Central memory CD8-positive, alpha-beta T cell (primary cell): ENCODE results near the gene C21orf91.

Experiments
- ATAC-seq: fragments of 150-1000 bp; cut with Tn5 transposase; replicated peaks from 2 replicates; pipeline ENCODE4 v1.10.0; 2022; ENCODE audit warnings: mild to moderate bottlenecking, moderate FRiP score, moderate number of reproducible peaks; ENCODE audit not compliant: poor library complexity, severe bottlenecking; ENCODE audit errors: extremely low read depth
- DNase-seq, 2 donors: peaks; one replicate each; pipeline ENCODE4 v3.0.0; 2021; ENCODE audit warnings: low spot score in 2 of 2
- H3K27ac Mint-ChIP-seq: one replicate; pipeline ENCODE4 v1.8.0; 2022; ENCODE audit warnings: low read depth, mild to moderate bottlenecking, moderate library complexity, mixed read lengths
- H3K27me3 Mint-ChIP-seq: one replicate; pipeline ENCODE4 v1.8.0; 2022; ENCODE audit warnings: mixed read lengths
- H3K36me3 Mint-ChIP-seq: one replicate; pipeline ENCODE4 v1.8.0; 2022; ENCODE audit warnings: mild to moderate bottlenecking, moderate library complexity, mixed read lengths; ENCODE audit not compliant: insufficient read depth
- H3K4me1 Mint-ChIP-seq: one replicate; pipeline ENCODE4 v1.8.0; 2022; ENCODE audit warnings: mixed read lengths
- H3K4me3 Mint-ChIP-seq: one replicate; pipeline ENCODE4 v1.8.0; 2022; ENCODE audit warnings: mild to moderate bottlenecking, moderate library complexity, mixed read lengths
- H3K9me3 Mint-ChIP-seq: one replicate; pipeline ENCODE4 v1.8.0; 2022; ENCODE audit warnings: mixed read lengths

The C21orf91 gene

GRCh38 chr21:17763288-17764037, 55.7 kb downstream of the C21orf91 start:
- Mint-ChIP-seq H3K36me3 (no peaks in the 10 kb centered on the region), H3K27ac (no peak overlapping the region)
- no peak for ATAC-seq

GRCh38 chr21:17759511-17760178, 59.5 kb downstream of the C21orf91 start:
- no peaks in the 10 kb centered on the region for H3K27me3 Mint-ChIP-seq
- no peak for ATAC-seq
- no peaks in the 10 kb centered on the region for H3K36me3 Mint-ChIP-seq
- no peaks in the 10 kb centered on the region for H3K4me1 Mint-ChIP-seq
- H3K27ac Mint-ChIP-seq = no peak overlapping the region
- H3K4me3 Mint-ChIP-seq = no peak overlapping the region
- H3K9me3 Mint-ChIP-seq = no peaks in the 10 kb centered on the region
- no peak for DNase-seq

More at GRCh38 chr21:17763288-17764037, 55.7 kb downstream of the C21orf91 start:
- no peak overlapping the region for H3K4me3 Mint-ChIP-seq
- no peaks in the 10 kb centered on the region for H3K4me1 Mint-ChIP-seq
- no peaks in the 10 kb centered on the region for H3K9me3 Mint-ChIP-seq
- no peaks in the 10 kb centered on the region for H3K27me3 Mint-ChIP-seq
- DNase-seq = no peak

- no peak overlapping the region for H3K4me3 Mint-ChIP-seq
- H3K9me3 Mint-ChIP-seq = no peaks in the 10 kb centered on the region
- no peaks in the 10 kb centered on the region for H3K27me3 Mint-ChIP-seq
- H3K4me1 Mint-ChIP-seq = peaks cover 4% of the 10 kb centered on the region
- no peak for DNase-seq
- no peak for ATAC-seq
- no peaks in the 10 kb centered on the region for H3K36me3 Mint-ChIP-seq
- H3K27ac Mint-ChIP-seq = no peak overlapping the region
These were observed 60.5 kb downstream of the C21orf91 start for GRCh38 chr21:17758683-17759082.

GRCh38 chr21:17757671-17758070, 61.5 kb downstream of the C21orf91 start:
- Mint-ChIP-seq H3K27me3 (no peaks in the 10 kb centered on the region), H3K9me3 (no peaks in the 10 kb centered on the region), H3K4me1 (peaks cover 8% of the 10 kb centered on the region), H3K27ac (no peak overlapping the region), H3K4me3 (no peak overlapping the region), H3K36me3 (no peaks in the 10 kb centered on the region)
- ATAC-seq = no peak
- DNase-seq = no peak

- no peaks in the 10 kb centered on the region for H3K27me3 Mint-ChIP-seq
- no peak overlapping the region for H3K4me3 Mint-ChIP-seq
These were observed 65.4 kb downstream of the C21orf91 start for GRCh38 chr21:17753736-17754135.

GRCh38 chr21:17752171-17752570, 67.0 kb downstream of the C21orf91 start:
- Mint-ChIP-seq H3K36me3 (no peaks in the 10 kb centered on the region), H3K9me3 (no peaks in the 10 kb centered on the region), H3K27ac (no peak overlapping the region), H3K4me1 (peaks cover 8% of the 10 kb centered on the region), H3K27me3 (no peaks in the 10 kb centered on the region), H3K4me3 (no peak overlapping the region)
- no peak for ATAC-seq
- no peak for DNase-seq

More at GRCh38 chr21:17753736-17754135, 65.4 kb downstream of the C21orf91 start:
- Mint-ChIP-seq H3K9me3 (no peaks in the 10 kb centered on the region), H3K27ac (no peak overlapping the region), H3K4me1 (peaks cover 8% of the 10 kb centered on the region), H3K36me3 (no peaks in the 10 kb centered on the region)
- no peak for ATAC-seq
- DNase-seq = no peak

GRCh38 chr21:17746920-17747319, 72.2 kb downstream of the C21orf91 start:
- no peaks in the 10 kb centered on the region for H3K36me3 Mint-ChIP-seq
- DNase-seq = no peak
- no peaks in the 10 kb centered on the region for H3K27me3 Mint-ChIP-seq
- H3K4me3 Mint-ChIP-seq = no peak overlapping the region
- ATAC-seq = no peak
- H3K4me1 Mint-ChIP-seq = no peaks in the 10 kb centered on the region
- H3K27ac Mint-ChIP-seq = no peak overlapping the region
- H3K9me3 Mint-ChIP-seq = no peaks in the 10 kb centered on the region

GRCh38 chr21:17745086-17745485, 74.1 kb downstream of the C21orf91 start:
- no peak overlapping the region for H3K27ac Mint-ChIP-seq
- DNase-seq (no peak), ATAC-seq (no peak)
- no peaks in the 10 kb centered on the region for H3K36me3 Mint-ChIP-seq
- H3K9me3 Mint-ChIP-seq = no peaks in the 10 kb centered on the region
- no peak overlapping the region for H3K4me3 Mint-ChIP-seq
- no peaks in the 10 kb centered on the region for H3K27me3 Mint-ChIP-seq
- no peaks in the 10 kb centered on the region for H3K4me1 Mint-ChIP-seq

GRCh38 chr21:17742940-17743592, 76.1 kb downstream of the C21orf91 start:
- DNase-seq (no peak), ATAC-seq (no peak)
- H3K27me3 Mint-ChIP-seq = no peaks in the 10 kb centered on the region
- no peaks in the 10 kb centered on the region for H3K4me1 Mint-ChIP-seq
- H3K4me3 Mint-ChIP-seq = no peak overlapping the region
- H3K9me3 Mint-ChIP-seq = no peaks in the 10 kb centered on the region
- no peak overlapping the region for H3K27ac Mint-ChIP-seq
- no peaks in the 10 kb centered on the region for H3K36me3 Mint-ChIP-seq

GRCh38 chr21:17742181-17742580, 77.0 kb downstream of the C21orf91 start:
- Mint-ChIP-seq H3K4me3 (no peak overlapping the region), H3K27ac (no peak overlapping the region), H3K27me3 (no peaks in the 10 kb centered on the region), H3K4me1 (no peaks in the 10 kb centered on the region), H3K36me3 (no peaks in the 10 kb centered on the region), H3K9me3 (no peaks in the 10 kb centered on the region)
- no peak for ATAC-seq
- no peak for DNase-seq
